Astrocyte of the cerebellum (primary cell): Measurements from ENCODE around the gene SPATA45.

Source experiments
- DNase-seq: peaks from one replicate; pipeline ENCODE4 v3.0.0-alpha.2; 2011; ENCODE audit warnings: low read depth
- H3K4me3 ChIP-seq: 2 replicates; pipeline ENCODE4 v1.5.1; 2011; ENCODE audit warnings: mild to moderate bottlenecking, low read depth, low read length, moderate library complexity
- CTCF ChIP-seq: IDR thresholded peaks from 2 replicates; pipeline ENCODE4 v1.5.1; 2012; ENCODE audit warnings: low read length, low read depth, moderate library complexity, mild to moderate bottlenecking; ENCODE audit errors: missing control alignments
- in situ Hi-C: cut with HindIII; loops from 2 replicates; pipeline ENCODE4 v1.10.0; 2017; ENCODE audit warnings: low sequenced_read_pairs

SPATA45 gene

GRCh38 chr1:212794561-212795014, 52.9 kb downstream of the SPATA45 start:
- TF ChIP-seq CTCF: no peak
- H3K4me3 ChIP-seq: no peak overlapping the region
- in situ Hi-C loops: no loop called here
- DNase-seq: no peak

- peak overlapping the region; percentile 96 for H3K4me3 ChIP-seq
- in situ Hi-C loops: no loop called here
- DNase-seq: no peak
- TF ChIP-seq CTCF: no peak
These were observed 55.0 kb downstream of the SPATA45 start for GRCh38 chr1:212792396-212792908.

- in situ Hi-C loops: no loop called here
- no peak for TF ChIP-seq CTCF
- peak within 1 kb of the TSS; percentile 96 for H3K4me3 ChIP-seq
- DNase-seq: peak; percentile 85
These were observed 55.6 kb downstream of the SPATA45 start, which contains the start of the genes NSL1 and TATDN3 for GRCh38 chr1:212791676-212792395. NSL1 (minus strand) TSS chr1:212791777; CDS start chr1:212791763, 14 bp downstream. TATDN3 (plus strand) TSS chr1:212791894; CDS start chr1:212791922, 28 bp downstream.

- DNase-seq: no peak
- peak overlapping the region; percentile 96 for H3K4me3 ChIP-seq
- in situ Hi-C loops: no loop called here
- TF ChIP-seq CTCF: no peak
These were observed 56.2 kb downstream of the SPATA45 start for GRCh38 chr1:212791261-212791675.

- no peak overlapping the region for H3K4me3 ChIP-seq
- in situ Hi-C loops: loop anchor here (5.0 to 10.0 kb wide), 2 partner anchors 129 to 171 kb away; no protein-coding TSS in a partner anchor
- no peak for TF ChIP-seq CTCF
- DNase-seq: no peak
These were observed 61.6 kb downstream of the SPATA45 start for GRCh38 chr1:212785871-212786270.

- TF ChIP-seq CTCF: no peak
- in situ Hi-C loops: loop anchor here (10.0 kb wide), 1 partner anchor 169 kb away; no protein-coding TSS in a partner anchor
- H3K4me3 ChIP-seq: no peak overlapping the region
- DNase-seq: no peak
These were observed 63.5 kb downstream of the SPATA45 start for GRCh38 chr1:212783976-212784375.
